ENCODE measurements around the gene KCTD2.
"Not testable (repeated sequence)": the region's sequence is repeated elsewhere in the genome, so short reads cannot be mapped to it uniquely, and the experiment has no call there.

Gene KCTD2, protein sequence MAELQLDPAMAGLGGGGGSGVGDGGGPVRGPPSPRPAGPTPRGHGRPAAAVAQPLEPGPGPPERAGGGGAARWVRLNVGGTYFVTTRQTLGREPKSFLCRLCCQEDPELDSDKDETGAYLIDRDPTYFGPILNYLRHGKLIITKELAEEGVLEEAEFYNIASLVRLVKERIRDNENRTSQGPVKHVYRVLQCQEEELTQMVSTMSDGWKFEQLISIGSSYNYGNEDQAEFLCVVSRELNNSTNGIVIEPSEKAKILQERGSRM

GRCh38 chr17:75046407-75047289, at the start of gene KCTD2, which contains the start of gene ATP5PD:
Gene KCTD2, plus strand, starts transcription at chr17:75047225. Its CDS starts 26 bp downstream, at chr17:75047251.
Gene ATP5PD, minus strand, starts transcription at chr17:75046969. Its CDS starts 4,319 bp downstream, at chr17:75042650.
- peak; percentile 90 to 92 for DNase-seq

GRCh38 chr17:74998783-74999182, 48.2 kb upstream of the KCTD2 start:
- DNase-seq, result no peak

- DNase-seq, result no peak
Observed at GRCh38 chr17:74999523-74999922, 47.5 kb upstream of the KCTD2 start.

DNA sequence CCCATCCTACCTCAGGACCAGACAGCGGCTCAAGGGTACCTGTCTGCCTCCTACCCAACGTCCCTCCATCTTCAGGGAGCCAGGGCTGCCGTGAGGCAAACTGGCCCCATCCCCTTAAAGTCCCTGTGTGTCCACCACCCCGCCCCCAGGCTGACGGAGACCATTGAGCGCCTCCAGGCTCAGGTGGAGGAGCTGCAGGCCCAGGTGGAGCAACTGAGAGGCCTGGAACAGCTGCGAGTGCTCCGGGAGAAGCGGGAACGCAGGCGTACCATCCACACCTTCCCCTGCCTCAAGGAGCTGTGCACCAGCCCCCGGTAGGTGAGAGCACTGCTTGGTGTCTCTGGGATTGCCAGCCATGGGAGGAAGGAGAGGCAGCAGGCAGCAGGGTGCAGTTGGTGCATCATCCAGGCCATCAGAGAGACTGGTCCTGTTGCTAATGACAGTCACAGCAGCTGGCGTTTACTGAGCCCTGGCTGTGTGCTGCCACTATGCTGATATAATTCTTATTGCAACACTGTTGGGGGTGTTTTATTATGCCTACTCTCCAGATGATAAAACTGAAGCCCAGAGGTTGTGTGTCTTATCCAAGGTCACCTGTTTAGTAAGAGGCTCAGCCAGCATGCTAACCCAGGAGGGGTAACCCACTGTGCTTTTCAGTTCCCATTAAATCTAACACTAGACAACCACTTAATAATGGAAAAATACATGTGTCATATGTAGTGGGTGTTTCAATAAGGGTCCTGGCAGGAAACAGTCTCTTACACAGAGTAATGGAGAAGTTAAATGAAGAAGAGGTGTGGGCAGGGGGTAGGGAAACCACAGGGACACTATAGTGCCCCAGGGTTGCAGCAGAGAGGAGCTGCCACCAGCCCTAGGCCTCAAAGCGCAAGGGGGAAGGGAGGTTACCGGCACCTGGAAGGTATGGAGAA, 44.8 kb upstream of the KCTD2 start:
- no peak for DNase-seq

DNA sequence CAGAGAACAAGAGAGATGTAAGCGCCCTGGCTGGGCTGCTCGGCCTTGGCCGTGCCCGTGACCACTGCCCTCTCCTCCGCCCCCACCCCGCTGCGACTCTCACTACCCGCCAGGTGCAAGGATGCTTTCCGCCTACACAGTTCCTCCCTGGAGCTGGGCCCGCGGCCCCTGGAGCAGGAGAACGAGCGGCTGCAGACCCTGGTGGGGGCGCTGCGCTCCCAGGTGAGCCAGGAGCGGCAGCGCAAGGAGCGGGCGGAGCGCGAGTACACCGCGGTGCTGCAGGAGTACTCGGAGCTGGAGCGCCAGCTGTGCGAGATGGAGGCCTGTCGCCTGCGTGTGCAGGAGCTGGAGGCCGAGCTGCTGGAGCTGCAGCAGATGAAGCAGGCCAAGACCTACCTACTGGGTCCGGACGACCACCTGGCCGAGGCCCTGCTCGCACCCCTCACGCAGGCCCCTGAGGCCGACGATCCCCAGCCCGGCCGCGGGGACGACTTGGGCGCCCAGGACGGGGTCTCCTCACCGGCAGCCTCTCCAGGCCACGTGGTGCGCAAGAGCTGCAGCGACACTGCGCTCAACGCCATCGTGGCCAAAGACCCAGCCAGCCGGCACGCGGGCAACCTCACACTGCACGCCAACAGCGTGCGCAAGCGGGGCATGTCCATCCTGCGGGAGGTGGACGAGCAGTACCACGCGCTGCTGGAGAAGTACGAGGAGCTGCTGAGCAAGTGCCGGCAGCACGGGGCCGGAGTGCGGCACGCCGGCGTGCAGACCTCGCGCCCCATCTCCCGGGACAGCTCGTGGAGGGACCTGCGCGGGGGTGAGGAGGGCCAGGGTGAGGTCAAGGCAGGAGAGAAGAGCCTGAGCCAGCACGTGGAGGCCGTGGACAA, 43.7 kb upstream of the KCTD2 start:
- no peak for DNase-seq

GRCh38 chr17:75003957-75004355, 43.1 kb upstream of the KCTD2 start:
- DNase-seq, result no peak

GRCh38 chr17:75004371-75004770, 42.7 kb upstream of the KCTD2 start:
- no peak for DNase-seq

GRCh38 chr17:75005291-75005690, 41.7 kb upstream of the KCTD2 start:
- DNase-seq, result no peak

DNA sequence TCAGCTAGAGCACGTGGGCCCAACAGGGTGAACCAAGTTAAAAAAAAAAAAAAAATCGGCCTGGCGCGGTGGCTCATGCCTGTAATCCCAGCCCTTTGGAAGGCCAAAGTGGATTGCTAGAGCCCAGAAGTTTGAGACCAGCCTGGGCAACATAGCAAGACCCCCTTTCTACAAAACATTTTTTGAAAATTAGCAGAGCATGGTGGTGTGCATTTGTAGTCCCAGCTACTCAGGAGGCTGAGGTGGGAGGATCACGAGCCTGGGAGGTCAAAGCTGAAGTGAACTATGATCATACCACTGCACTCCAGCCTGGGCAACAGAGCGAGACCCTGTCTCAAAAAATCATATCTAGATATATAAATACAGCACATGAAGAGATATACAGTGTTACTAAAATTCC, 40.9 kb upstream of the KCTD2 start:
- not testable (repeated sequence) for DNase-seq

DNA sequence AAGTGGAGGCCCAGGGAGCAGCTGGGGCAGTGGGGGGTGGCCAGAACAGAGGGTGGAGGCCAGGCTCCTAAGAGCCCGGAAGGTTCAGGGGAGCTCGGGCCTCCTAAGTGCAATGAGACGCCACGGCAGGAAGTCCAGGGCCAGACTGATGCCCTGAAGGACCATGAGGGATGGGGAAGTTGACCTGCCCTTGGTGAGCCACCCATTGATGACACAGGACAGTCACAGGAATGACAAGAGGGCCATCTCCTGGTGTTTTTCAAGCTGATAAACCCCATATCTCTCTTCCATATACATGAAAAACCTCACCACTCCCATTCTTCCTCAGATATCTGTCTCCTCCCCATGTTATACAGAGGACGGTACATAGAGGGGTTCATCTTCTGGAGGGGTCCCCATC, 40.4 kb upstream of the KCTD2 start:
- DNase-seq, result no peak

DNA sequence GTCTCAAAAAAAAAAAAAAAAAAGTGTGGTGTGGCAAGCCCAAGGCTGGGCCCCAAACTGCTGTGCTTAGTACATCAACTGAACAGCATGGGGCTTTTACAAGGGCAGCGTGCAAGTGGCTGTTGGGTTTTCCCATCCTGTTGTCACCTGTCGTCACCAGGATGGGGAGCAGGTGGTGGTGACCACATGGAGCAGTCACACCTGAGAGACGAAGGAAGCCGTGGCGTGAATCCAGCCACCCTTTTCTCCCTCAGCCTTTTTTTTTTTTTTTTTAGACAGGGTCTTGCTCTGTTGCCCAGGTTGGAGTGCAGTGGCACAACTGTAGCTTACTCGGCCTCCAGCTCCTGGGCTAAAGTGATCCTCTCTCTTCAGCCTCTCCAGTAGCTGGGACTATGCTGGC, 38.7 kb upstream of the KCTD2 start:
- no peak for DNase-seq

DNA sequence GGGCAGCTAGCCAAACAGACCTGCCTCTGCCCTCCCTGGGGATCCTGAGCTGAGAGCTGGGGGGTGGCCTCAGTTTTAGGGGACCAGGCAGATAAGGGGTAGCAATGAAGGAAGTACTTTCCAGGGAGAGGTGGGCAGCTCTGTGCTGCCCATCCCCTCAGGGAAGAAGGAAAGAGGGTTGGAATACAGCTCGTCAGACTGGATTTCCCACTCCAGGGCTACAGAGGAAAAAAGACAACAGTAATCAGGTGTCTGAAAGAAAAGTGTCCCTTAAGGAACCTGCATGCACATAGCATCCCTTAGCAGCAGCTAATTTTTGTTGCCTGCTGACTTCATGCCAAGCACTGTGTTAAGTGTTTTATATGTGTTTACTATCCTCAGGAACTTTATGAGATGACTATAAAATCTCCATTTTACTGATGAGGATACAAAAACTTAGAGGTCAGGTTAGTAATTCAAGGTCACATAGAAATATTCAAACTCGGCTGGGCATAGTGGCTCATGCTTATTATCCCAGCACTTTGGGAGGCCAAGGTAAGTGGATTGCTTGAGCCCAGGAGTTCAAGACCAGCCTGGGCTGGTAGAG, 37.8 kb upstream of the KCTD2 start:
- DNase-seq, result no peak

DNA sequence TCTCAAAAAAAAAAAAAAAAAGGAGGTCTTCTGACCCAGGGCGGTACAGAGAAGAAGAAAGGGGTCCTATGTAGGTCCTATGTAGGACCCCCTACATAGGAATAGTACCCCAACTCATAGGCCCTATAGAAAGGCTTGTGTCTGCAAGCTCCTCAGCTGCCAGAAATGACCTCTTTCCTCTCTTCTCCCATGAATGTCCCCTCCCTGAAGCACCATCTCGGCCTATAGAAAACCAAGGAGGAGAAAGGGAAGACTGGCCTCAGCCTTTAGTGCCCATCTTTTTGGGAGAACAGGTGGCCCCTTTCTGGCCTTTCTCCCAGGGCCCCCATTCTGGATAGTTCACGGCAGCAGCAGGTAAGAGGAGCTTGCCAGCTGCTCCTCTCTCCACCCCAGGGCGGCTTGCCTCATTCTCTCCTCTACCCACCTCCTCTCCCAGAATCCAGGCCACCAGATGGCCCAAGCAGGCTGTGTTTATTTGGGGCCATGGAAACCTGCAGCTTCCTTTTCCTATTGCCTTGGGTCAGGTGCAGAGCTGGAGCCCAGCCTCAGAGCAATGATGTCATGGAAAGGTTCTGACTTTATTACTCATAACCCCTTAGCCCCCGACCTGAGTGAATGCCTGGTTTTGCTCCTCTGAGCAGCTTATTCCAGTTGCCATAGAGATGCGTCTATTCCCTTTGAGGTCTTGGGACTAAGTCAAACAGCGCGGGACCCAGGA, 36.2 kb upstream of the KCTD2 start:
- DNase-seq, result peak in 1 of 2 donors; percentile 18

GRCh38 chr17:75011401-75012095, 35.5 kb upstream of the KCTD2 start:
- no peak for DNase-seq

DNA sequence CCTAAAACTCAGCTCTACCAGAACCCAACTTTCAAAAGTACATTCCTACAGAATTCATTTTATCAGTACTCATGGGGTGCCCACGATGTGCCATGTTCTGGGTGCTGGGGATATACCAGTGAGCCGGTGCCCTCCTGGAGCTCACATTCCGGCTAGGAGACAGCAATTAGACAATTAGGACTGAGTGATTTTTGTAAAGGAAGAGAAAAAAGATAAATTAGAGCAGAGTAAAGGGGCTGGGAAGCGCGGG, 35.0 kb upstream of the KCTD2 start:
- no peak for DNase-seq

DNA sequence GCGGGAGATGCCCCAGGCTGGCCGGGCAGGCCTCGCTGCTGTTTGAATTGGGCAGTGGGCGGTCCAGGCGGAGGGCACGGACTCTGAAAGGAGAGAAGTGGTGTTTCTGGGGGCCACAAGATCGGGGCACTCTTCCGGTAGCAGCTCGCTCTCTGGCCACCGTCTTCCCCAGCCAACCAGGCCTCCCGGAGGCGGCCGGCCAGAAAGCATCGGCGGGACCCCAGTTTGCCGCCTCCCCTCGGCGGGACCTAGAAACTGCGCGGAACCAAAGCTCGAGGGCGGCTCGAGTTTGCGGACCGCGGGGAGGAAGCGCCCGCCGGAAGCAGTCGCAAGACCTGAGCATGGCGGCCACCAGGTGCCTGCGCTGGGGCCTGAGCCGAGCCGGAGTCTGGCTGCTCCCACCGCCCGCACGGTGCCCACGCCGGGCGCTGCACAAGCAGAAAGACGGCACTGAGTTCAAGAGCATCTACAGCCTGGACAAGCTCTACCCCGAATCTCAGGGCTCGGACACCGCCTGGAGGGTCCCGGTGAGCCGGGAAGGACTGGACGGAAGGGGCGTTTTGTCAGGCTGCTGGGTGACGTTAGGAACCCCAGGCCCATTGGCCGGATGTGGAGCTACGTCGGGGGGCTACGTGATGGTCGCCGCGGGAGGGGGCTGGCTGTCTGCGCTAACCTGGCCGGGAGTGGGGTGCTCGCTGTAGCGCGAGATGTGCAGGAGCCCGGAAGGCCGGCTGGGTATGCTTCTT, 34.5 kb upstream of the KCTD2 start, which contains the start of gene MRPL58:
MRPL58 (plus strand) TSS at position 325 of the 746 bp plus-strand sequence; CDS start at position 342, 17 bp downstream.
- DNase-seq, result peak; percentile 77 to 81

DNA sequence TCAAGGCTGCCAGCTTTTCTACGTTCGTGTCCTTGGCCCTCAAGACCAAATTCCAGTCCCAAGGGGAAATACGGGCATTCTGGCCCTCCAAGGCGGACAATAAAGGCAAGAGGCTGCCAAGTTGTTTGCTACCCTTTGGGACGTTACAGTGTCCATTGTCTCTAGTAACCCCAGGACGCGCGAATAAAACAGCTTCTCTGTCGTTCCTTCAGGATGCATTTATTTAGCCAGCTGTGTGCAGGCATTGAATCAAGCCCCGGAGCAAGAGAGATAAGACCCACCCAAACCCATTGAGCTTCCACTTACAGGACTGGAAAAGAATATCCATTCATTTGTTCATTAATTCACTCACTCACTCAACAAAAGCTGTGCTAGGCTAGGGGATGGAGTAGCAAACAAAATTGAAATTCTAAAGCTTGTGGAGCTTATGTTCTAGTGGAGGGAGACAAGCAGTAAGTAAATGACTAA, 33.9 kb upstream of the KCTD2 start:
- no peak for DNase-seq

GRCh38 chr17:75019146-75019545, 27.9 kb upstream of the KCTD2 start:
- DNase-seq, result no peak

DNA sequence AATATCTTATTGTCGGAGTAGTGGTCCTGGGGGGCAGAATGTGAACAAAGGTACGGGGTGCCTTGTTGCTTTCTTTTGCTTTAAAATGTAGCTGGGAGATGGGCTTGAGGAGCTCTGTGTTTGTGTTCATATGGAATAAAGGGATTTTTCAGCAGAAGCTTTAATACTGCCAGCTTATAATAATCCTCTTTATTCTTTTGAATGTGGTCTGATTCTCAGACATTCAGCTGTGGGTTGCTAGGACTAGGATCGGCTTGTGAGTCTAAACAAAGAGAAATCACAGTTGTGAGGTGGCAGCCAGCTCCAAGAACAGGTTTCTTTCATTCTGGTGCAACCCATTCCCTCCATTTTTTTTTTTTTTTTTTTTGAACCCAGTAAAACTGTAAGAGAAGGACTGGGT, 27.3 kb upstream of the KCTD2 start:
- DNase-seq, result no peak
